ENCODE results near the gene TMEM240. TPM values are rescaled to one million over a fixed set of nuclear protein-coding genes. Genes with fewer than 3 reads are reported as not detected.

Gene TMEM240
- total RNA-seq, 1 donor from 2014 or later: 1.6 TPM

DNA sequence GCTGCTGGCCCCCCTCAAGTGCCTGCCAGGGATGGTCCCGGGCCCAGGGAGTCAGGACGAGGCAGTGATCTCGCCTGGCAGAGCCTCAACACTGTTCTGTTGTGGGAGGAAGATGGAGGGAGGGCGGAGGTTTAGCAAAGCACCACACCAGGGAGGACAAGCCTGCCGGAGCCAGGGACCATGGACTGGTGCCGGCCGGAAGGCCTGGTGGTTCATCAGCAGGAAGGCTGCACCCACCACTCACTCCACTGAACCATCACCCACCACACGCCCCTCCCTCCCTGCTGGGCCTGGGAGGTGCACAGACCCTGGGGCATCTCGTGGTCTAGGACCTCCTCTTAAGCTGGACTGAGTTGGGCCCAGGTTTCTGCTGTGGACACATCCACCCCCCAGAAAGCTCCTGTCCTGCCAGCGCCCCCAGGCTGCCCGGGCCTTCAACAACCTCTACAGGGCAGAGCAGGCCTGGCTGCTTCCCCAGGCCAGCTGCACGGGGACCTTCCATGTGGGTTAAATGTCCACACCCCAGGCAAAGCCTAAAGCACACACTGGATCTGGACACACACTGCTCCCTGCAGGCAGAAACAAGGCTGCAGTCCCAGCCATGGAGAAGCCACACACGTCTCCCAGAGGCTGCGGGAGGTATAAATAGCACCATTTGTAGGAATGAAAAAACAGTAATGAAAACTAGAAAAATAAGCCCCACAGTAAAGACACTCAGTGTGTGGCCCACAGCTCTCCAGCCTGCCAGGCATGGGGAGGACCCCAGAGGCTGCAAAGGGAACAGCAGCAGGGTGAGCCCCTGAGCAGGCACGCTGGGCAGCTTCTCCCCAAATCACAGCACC lies 10.4 kb upstream of the TMEM240 start:
- H3K4me3 ChIP-seq (ENCODE audit: low read depth, low read length): no peak overlapping the region
- TF ChIP-seq, protein P1, sequence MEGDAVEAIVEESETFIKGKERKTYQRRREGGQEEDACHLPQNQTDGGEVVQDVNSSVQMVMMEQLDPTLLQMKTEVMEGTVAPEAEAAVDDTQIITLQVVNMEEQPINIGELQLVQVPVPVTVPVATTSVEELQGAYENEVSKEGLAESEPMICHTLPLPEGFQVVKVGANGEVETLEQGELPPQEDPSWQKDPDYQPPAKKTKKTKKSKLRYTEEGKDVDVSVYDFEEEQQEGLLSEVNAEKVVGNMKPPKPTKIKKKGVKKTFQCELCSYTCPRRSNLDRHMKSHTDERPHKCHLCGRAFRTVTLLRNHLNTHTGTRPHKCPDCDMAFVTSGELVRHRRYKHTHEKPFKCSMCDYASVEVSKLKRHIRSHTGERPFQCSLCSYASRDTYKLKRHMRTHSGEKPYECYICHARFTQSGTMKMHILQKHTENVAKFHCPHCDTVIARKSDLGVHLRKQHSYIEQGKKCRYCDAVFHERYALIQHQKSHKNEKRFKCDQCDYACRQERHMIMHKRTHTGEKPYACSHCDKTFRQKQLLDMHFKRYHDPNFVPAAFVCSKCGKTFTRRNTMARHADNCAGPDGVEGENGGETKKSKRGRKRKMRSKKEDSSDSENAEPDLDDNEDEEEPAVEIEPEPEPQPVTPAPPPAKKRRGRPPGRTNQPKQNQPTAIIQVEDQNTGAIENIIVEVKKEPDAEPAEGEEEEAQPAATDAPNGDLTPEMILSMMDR (conservative IDR thresholded peaks at IDR 0.05; ENCODE audit: low read depth, low read length): peak; percentile 35
- DNase-seq (ENCODE audit: low read depth): no peak

DNA sequence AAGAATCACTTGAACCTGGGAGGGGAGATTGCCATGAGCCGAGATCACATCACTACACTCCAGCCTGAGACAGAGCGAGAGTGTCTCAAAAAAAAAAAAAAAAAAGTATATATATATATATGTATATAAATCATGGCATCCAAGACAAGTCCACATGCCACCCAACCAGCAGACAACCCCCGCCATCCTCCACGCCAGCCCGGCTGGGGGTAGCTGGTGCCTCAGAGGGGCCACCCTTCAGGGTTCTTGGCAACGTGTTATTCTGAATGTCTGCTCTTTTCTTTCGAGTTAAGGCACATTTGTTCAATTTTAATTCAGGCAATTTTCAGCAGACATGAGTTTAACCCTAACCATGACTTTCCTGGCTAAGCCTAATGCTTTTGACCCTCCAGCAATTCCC lies 9.7 kb upstream of the TMEM240 start:
- DNase-seq (ENCODE audit: low read depth): no peak
- TF ChIP-seq, protein P1 (conservative IDR thresholded peaks at IDR 0.05; ENCODE audit: low read depth, low read length): no peak
- no peak overlapping the region for H3K4me3 ChIP-seq (ENCODE audit: low read depth, low read length)

DNA sequence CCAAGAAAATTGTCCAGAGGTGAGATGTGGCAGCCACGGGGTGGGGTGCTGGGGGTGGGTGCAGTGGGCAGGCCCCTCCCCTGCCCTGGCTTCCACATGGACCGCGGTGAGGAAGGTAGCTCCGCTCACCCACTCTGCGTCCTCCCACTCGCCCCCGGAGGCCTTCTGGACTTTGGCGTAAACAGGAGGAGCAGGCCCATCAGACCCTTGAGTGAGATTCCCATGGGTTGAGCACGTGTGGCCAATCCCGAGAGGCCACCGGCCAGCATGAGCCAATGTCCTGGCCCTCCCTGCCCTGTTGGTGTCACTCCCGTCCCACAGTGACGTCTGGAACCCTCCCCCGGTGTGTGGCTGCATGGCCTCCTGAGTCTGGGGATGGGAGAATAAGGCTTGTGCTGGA lies 8.2 kb upstream of the TMEM240 start:
- no peak for DNase-seq (ENCODE audit: low read depth)
- TF ChIP-seq, protein P1 (conservative IDR thresholded peaks at IDR 0.05; ENCODE audit: low read depth, low read length): no peak

DNA sequence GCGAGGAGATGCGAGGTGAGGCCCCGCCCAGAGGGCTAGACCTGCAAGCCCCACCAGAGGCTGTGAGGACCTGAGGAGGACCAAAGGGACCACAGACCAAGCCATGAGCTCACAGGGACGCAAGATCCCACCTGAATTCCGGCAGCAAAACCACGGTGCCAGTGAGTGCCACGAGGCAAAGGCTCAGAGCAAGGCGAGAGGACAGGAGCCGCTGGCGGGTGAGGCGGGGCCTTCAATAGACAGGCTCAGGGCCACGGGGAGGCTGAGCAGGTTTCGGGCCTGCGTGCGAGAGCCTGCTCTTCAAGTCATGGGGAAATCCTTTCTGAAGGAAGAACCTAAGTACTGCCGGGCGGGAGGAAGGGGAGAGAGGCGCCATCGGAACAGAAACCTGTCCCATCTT lies 7.1 kb upstream of the TMEM240 start:
- TF ChIP-seq, protein P1 (conservative IDR thresholded peaks at IDR 0.05; ENCODE audit: low read depth, low read length): no peak
- no peak overlapping the region for H3K4me3 ChIP-seq (ENCODE audit: low read depth, low read length)
- DNase-seq (ENCODE audit: low read depth): no peak

More for the DNA sequence above, 8.2 kb upstream of the TMEM240 start:
- no peak overlapping the region for H3K4me3 ChIP-seq (ENCODE audit: low read depth, low read length)

DNA sequence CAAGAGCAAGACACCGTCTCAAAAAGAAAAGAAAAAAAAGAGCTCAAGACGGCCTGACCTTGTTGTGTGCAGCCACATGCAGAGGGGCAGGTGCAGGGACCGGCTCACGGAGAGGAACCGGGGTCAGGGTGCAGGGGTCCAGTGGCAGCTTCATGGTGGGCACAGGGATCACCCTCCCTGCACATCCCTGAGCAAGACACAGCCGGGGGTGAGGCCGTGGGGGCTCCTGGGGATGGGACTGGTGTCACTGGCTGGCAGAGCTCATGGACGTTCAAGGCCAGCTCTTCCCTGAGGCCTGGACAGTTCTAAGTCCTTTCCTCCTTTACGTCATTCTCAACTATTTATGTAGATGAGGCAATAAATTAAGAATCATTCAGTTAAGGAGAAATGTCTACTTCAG lies 6.6 kb upstream of the TMEM240 start:
- DNase-seq (ENCODE audit: low read depth): no peak
- no peak overlapping the region for H3K4me3 ChIP-seq (ENCODE audit: low read depth, low read length)
- TF ChIP-seq, protein P1 (conservative IDR thresholded peaks at IDR 0.05; ENCODE audit: low read depth, low read length): no peak

DNA sequence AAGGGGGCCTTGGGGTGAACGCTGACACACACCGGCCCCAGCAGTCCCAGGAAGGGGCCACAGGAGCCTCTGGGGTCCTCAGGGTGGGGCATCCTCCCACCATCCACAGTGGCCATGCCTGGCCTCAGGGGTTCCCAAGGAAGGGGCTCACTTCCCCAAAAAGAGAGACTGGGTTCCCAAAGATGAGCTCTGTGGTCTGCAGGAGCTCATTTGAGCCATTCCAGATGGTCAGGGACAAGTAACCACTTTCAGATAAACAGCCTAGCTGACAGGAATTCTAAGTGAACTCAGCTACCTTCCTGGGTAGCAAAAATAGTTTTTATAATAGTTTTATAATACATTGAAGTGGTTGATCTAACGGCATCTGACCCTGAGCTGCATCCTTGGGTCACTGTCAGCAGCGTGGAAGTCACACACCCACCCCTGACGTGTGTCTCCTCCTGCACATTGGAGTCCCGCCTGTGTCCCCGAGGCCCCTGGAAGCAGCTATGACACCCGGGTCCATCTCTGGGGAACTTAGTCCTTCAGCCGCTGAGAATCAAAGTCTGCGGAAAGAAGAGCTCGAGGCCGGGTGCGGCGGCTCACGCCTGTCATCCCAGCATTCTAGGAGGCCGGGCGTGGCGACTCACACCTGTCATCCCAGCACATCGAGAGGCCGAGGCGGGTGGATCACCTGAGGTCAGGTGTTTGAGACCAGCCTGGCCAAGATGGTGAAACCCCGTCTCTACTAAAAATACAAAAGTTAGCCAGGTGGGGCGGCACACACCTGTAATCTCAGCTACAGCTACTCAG lies 5.7 kb upstream of the TMEM240 start:
- TF ChIP-seq, protein P1 (conservative IDR thresholded peaks at IDR 0.05; ENCODE audit: low read depth, low read length): no peak
- DNase-seq (ENCODE audit: low read depth): no peak
- H3K4me3 ChIP-seq (ENCODE audit: low read depth, low read length): no peak overlapping the region

Measured in epithelial cell of proximal tubule (primary cell).